Body of pancreas (tissue), 4 donors: ENCODE results near the gene TYW1. TPM values are rescaled to one million over a fixed set of nuclear protein-coding genes. Genes with fewer than 3 reads are reported as not detected.
"Not testable (repeated sequence)": the region's sequence is repeated elsewhere in the genome, so short reads cannot be mapped to it uniquely, and the experiment has no call there.

Experiments
- ATAC-seq: fragments of 150-250 bp; one replicate; pipeline ENCODE4 v1.9.1; 2016
- DNase-seq, 4 donors: peaks; one replicate each; pipeline ENCODE4 v3.0.0-alpha.2; 2019
- H3K27ac ChIP-seq, 4 donors: fragments of 200-600 bp; sonication (generic); 1 replicate in 3 of 4; 2 replicates in 1 of 4; pipeline versions ENCODE4 v1.5.1 to v1.6.1; 2016 to 2019; ENCODE audit warnings: mild to moderate bottlenecking in 1 of 4, mixed read lengths in 1 of 4, moderate library complexity in 1 of 4
- H3K27me3 ChIP-seq, 2 donors: fragments of 200-600 bp; sonication (generic); one replicate each; pipeline ENCODE4 v1.6.0; 2016; ENCODE audit warnings: mild to moderate bottlenecking in 1 of 2
- H3K36me3 ChIP-seq, 2 donors: fragments of 200-600 bp; sonication (generic); replicated peaks in 1 of 2; 2 replicates each; pipeline ENCODE4 v1.5.1; 2016; ENCODE audit warnings: low read depth in 2 of 2; ENCODE audit not compliant: insufficient read depth in 1 of 2
- H3K4me1 ChIP-seq: fragments of 200-600 bp; sonication (generic); one replicate; pipeline ENCODE4 v1.6.0; 2016
- H3K4me3 ChIP-seq, 2 donors: fragments of 200-600 bp; sonication (generic); 1 replicate in 1 of 2; 2 replicates in 1 of 2; pipeline ENCODE4 v1.5.1; 2016 to 2019
- H3K9me3 ChIP-seq, 3 donors: fragments of 200-600 bp; sonication (generic); 1 replicate in 2 of 3; 2 replicates in 1 of 3; pipeline ENCODE4 v1.5.1; 2016
- POLR2A ChIP-seq, 3 donors: fragments of 450-650 bp; IDR thresholded peaks; one replicate each; pipeline ENCODE4 v1.6.1; 2016; ENCODE audit warnings: antibody characterized with exemption in 3 of 3, mild to moderate bottlenecking in 2 of 3
- WGBS, 2 donors: methylation state at CpG; one replicate each; pipeline ENCODE4 v1.1.5; 2017; 5-methylcytosine and 5-hydroxymethylcytosine counted together
- intact Hi-C: fragments of 100-400 bp; cut with DNase I; formaldehyde crosslinking; loops from one replicate; pipeline ENCODE4 v1.15.1; 2023
- total RNA-seq, 2 donors: library from RNA; depleted of rRNA; stranded (reverse); fragments of >200 nt; gene quantifications; one replicate each; pipeline ENCODE4 v1.1.0, GENCODE V29; 2016
- TF ChIP-seq, protein P1 (sequence below), 7 experiments: fragments of 450-650 bp in 4 of 7; fragments of 200-600 bp in 3 of 7; sonication (generic) in 3 of 7; IDR thresholded peaks; one replicate each; pipeline ENCODE4 v1.5.1; 2016 to 2019; ENCODE audit warnings: antibody characterized with exemption in 7 of 7

Gene TYW1
- total RNA-seq, 2 donors from 2014 or later: 7.6 to 15.6 TPM

DNA sequence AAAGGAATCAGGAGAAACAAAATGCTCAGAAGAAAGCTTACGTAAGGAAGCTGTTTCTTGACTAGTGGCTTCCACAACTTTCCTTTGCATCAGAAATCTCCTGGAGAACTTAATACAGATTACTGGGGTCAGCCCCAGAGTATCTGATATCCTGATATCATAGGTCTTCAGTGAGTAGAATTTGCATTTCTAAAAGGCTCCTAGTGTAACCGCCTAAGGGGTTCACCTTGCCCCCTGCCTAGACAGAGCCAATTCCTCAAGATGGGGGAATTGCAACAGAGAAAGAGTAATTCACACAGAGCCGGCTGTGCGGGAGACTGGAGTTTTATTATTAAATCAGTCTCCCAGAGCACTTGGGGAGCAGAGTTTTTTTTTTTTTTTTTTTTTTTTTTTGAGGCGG is 251.7 kb downstream of the TYW1 start:
- not testable (repeated sequence) for H3K4me3 ChIP-seq
- 95 to 98% methylated on average over 5 of the region's 5 CpGs for WGBS, 2 donors

DNA sequence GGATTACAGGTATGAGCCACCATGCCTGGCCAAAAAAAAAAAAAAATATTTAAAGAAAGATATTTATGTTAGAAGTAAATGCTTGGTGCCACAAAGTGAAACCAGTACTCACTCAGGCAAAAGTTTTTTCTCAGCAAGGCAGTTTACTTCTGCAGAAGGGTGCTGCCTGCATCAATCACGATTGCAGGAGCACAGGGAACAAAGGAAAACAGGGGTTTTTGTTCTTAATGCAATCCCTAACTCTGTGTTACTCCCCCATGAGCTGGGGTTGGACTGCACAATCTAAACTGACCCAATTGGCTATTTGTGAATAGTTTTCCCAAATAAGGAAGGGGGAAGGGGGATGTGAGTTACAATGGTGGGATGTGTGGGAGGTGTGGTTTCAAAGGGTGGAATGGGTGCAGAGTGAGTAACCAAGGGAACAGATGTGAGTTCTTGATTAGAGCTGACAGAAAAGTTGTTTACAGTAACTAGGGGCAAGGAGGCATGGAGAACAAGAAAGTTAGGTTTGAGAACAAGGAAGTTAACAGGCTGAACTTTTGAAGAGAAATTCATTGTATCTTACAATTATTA is 255.4 kb downstream of the TYW1 start:
- DNase-seq: no peak
- TF ChIP-seq, protein P1, sequence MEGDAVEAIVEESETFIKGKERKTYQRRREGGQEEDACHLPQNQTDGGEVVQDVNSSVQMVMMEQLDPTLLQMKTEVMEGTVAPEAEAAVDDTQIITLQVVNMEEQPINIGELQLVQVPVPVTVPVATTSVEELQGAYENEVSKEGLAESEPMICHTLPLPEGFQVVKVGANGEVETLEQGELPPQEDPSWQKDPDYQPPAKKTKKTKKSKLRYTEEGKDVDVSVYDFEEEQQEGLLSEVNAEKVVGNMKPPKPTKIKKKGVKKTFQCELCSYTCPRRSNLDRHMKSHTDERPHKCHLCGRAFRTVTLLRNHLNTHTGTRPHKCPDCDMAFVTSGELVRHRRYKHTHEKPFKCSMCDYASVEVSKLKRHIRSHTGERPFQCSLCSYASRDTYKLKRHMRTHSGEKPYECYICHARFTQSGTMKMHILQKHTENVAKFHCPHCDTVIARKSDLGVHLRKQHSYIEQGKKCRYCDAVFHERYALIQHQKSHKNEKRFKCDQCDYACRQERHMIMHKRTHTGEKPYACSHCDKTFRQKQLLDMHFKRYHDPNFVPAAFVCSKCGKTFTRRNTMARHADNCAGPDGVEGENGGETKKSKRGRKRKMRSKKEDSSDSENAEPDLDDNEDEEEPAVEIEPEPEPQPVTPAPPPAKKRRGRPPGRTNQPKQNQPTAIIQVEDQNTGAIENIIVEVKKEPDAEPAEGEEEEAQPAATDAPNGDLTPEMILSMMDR (IDR thresholded peaks at IDR 0.05): no peak
- no peak for TF ChIP-seq POLR2A (IDR thresholded peaks at IDR 0.05)
- intact Hi-C loops: no loop called here
- Histone ChIP-seq H3K9me3 (no peaks in the 10 kb centered on the region), H3K27ac (no peak overlapping the region), H3K4me3 (no peak overlapping the region), H3K4me1 (no peaks in the 10 kb centered on the region), H3K27me3 (no peaks in the 10 kb centered on the region), H3K36me3 (no peaks in the 10 kb centered on the region)
- WGBS, 2 donors: 94 to 95% methylated on average over 1 of the region's 1 CpG
- ATAC-seq: no peak

More for the DNA sequence above, 251.7 kb downstream of the TYW1 start:
- H3K4me1 ChIP-seq, ATAC-seq, H3K27me3 ChIP-seq, H3K9me3 ChIP-seq, intact Hi-C loops, DNase-seq, H3K36me3 ChIP-seq, H3K27ac ChIP-seq: not testable (repeated sequence)

DNA sequence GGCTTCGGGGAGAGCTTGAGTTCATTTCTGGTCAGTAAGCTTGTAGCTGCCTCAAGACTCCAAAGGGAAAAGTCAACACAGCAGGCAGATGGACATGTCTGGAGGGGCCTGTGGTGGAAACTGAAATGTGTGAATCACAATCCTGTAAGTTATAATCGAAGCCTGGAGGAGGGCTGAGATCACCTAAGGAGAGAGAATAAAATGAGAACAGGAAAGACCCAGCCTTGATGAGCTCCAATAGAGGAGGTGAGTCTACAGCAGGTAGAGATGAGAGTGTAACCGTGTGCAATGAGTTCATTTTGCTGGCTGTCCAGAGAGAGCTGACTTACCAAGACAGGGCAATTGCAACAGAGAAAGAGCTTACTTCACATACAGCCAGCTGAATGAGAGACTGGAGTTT is 258.4 kb downstream of the TYW1 start:
- 96 to 100% methylated on average over 2 of the region's 3 CpGs for WGBS, 2 donors
- intact Hi-C loops, H3K4me3 ChIP-seq: not testable (repeated sequence)

DNA sequence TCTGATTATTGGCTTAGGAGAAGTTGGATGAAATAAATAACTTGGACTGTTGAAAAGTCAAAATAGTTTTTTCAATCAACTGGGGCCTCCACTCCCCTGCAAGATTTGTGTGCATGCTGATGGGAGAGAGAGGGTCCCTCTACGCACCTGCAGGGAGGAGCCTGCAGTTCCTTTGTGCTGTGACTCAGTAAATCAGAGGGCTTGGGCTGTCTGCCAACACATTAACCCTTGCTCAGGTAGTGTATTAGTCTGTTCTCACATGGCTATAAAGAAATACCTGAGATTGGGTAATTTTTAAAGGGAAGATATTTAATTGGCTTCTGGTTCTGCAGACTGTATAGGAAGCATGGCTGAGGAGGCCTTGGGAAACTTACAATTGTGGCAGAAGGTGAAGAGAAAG is 261.1 kb downstream of the TYW1 start:
- H3K9me3 ChIP-seq, H3K4me3 ChIP-seq, H3K36me3 ChIP-seq, H3K27ac ChIP-seq, H3K27me3 ChIP-seq, intact Hi-C loops, DNase-seq, ATAC-seq, H3K4me1 ChIP-seq: not testable (repeated sequence)
- WGBS, 2 donors: 44 to 80% methylated on average over 1 of the region's 1 CpG

More for the DNA sequence above, 258.4 kb downstream of the TYW1 start:
- H3K4me1 ChIP-seq, ATAC-seq, H3K36me3 ChIP-seq, H3K27me3 ChIP-seq, H3K27ac ChIP-seq, DNase-seq, H3K9me3 ChIP-seq: not testable (repeated sequence)

DNA sequence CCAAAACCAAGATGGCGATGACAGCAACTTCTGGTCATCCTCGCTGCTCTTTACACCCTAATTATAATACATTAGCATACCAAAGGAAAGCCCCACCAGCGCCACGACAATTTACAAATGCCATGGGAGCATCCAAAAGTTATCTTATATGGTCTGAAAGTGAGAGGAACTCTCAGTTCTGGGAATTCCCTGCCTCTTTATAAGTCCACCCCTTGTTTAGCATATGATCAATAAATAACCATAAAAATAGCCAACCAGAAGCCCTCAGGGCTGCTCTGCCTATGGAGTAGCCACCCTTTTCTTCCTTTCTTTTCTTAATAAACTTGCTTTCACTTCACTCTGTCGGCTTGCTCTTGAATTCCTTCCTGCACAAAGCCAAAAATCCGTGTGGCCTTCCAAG is 262.7 kb downstream of the TYW1 start:
- ATAC-seq, H3K4me3 ChIP-seq, H3K27me3 ChIP-seq, DNase-seq, H3K27ac ChIP-seq, H3K9me3 ChIP-seq, H3K4me1 ChIP-seq, H3K36me3 ChIP-seq, intact Hi-C loops: not testable (repeated sequence)
- 90 to 94% methylated on average over 6 of the region's 6 CpGs for WGBS, 2 donors

DNA sequence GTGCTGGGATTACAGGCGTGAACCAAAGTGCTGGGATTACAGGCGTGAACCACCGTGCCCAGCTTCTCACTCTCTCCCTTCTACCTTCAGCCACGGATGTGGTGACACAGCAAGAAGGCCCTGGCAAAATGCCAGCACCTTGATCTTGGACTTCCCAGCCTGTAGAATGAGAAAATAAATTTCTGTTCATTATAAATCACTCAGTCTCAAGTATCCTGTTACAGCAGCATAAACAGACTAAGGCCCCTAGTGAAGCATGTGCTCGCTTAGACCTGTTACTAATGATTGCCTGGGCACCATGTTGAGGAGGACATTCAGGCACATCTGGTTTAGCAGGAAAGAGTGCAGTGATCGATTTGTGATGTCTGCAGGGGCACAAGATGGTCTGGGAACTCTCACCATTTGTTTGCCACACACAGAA is 263.5 kb downstream of the TYW1 start:
- WGBS, 2 donors: 78 to 81% methylated on average over 4 to 6 of the region's 6 CpGs

DNA sequence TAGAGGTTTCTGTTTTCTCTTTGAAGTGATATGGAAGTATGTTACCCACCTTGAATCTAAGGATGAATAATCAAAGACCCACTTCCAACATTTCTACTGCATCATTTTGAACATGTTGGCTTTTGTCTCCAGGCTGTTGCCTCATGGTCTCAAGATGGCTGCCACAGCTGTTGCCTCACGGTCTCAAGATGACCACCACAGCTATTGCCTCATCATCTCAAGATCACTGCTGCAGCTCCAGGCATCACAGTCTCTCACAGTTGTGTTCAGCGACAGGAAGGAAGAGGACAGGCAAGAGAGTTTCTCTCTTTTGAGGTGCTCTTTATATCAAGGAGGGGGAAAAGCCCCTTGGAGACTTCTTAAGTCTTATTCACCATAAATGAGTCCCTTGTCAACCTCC is 267.4 kb downstream of the TYW1 start:
- WGBS, 2 donors: 94 to 100% methylated on average over 1 to 2 of the region's 2 CpGs
- ATAC-seq, H3K27me3 ChIP-seq, DNase-seq, intact Hi-C loops, H3K4me1 ChIP-seq, H3K27ac ChIP-seq, H3K36me3 ChIP-seq, H3K4me3 ChIP-seq, H3K9me3 ChIP-seq: not testable (repeated sequence)

More for the DNA sequence above, 263.5 kb downstream of the TYW1 start:
- DNase-seq, H3K4me1 ChIP-seq, H3K4me3 ChIP-seq, H3K27me3 ChIP-seq, intact Hi-C loops, H3K27ac ChIP-seq, H3K36me3 ChIP-seq, H3K9me3 ChIP-seq, ATAC-seq: not testable (repeated sequence)

DNA sequence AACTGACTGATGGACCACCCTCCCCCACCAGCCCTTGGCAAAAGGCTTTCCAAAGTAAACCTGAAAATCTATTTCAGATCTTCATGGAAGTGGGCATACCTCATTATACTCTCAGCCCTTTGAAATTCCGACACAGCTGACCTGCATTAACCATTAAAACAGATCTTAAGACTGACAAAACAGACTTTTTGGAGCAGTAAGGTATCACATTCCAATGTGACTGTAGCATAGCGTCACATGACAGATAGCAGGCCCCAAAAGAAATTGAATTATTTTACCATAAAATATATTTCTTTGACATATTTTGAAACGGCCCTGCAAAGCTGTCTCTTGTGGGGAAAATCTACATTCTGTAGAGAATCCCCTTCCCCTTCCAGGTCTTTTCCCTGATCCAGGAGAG is 269.4 kb downstream of the TYW1 start:
- intact Hi-C loops, H3K27me3 ChIP-seq, H3K27ac ChIP-seq, H3K4me1 ChIP-seq, H3K36me3 ChIP-seq, H3K9me3 ChIP-seq, H3K4me3 ChIP-seq, DNase-seq, ATAC-seq: not testable (repeated sequence)
- 72 to 79% methylated on average over 3 of the region's 3 CpGs for WGBS, 2 donors
